Glutamatergic neuron (in vitro differentiated cells): ENCODE measurements around the gene OR10G3. TPM values are rescaled to one million over a fixed set of nuclear protein-coding genes. Genes with fewer than 3 reads are reported as not detected.

Source experiments
- DNase-seq: peaks from one replicate; pipeline ENCODE4 v3.0.0; 2022
- H3K27ac Mint-ChIP-seq: one replicate; pipeline ENCODE4 v1.8.0; 2020; ENCODE audit warnings: mild to moderate bottlenecking, mixed read lengths, inconsistent platforms; ENCODE audit not compliant: unreplicated experiment
- H3K27me3 Mint-ChIP-seq: one replicate; pipeline ENCODE4 v1.8.0; 2020; ENCODE audit warnings: mild to moderate bottlenecking, moderate library complexity, mixed read lengths, inconsistent platforms; ENCODE audit not compliant: unreplicated experiment
- H3K36me3 Mint-ChIP-seq: one replicate; pipeline ENCODE4 v1.8.0; 2020; ENCODE audit warnings: mild to moderate bottlenecking, mixed read lengths, inconsistent platforms; ENCODE audit not compliant: unreplicated experiment
- H3K4me1 Mint-ChIP-seq: one replicate; pipeline ENCODE4 v1.8.0; 2020; ENCODE audit warnings: mild to moderate bottlenecking, low read depth, mixed read lengths, inconsistent platforms; ENCODE audit not compliant: unreplicated experiment
- H3K4me3 Mint-ChIP-seq: one replicate; pipeline ENCODE4 v1.8.0; 2020; ENCODE audit warnings: mild to moderate bottlenecking, mixed read lengths, inconsistent platforms; ENCODE audit not compliant: unreplicated experiment
- H3K9me3 Mint-ChIP-seq: one replicate; pipeline ENCODE4 v1.8.0; 2020; ENCODE audit warnings: mild to moderate bottlenecking, moderate library complexity, mixed read lengths, inconsistent platforms; ENCODE audit not compliant: unreplicated experiment
- CTCF ChIP-seq: fragments of 200-600 bp; sonication (generic); IDR thresholded peaks from one replicate; pipeline ENCODE4 v1.5.0; 2021; ENCODE audit not compliant: partially characterized antibody, unreplicated experiment
- total RNA-seq: library from RNA; stranded (reverse); fragmentation: NEBNext Ultra II Directional; extraction: Animal tissue kit (Norgen Biotek cat#: 25700); gene quantifications from one replicate; pipeline ENCODE4 v1.2.1, GENCODE V29; 2021; ENCODE audit not compliant: unreplicated experiment

OR10G3 gene
- total RNA-seq, 1 donor from 2014 or later, result not detected

- Mint-ChIP-seq H3K27ac (no peak overlapping the region), H3K4me1 (no peaks in the 10 kb centered on the region), H3K27me3 (no peaks in the 10 kb centered on the region), H3K9me3 (peaks cover 10% of the 10 kb centered on the region), H3K36me3 (peaks cover 14% of the 10 kb centered on the region), H3K4me3 (no peak overlapping the region)
- TF ChIP-seq CTCF, result no peak
- DNase-seq, result no peak
Measured at GRCh38 chr14:21589317-21589716, 9.4 kb upstream of the OR10G3 start.

GRCh38 chr14:21575661-21576060 lies 4.2 kb downstream of the OR10G3 start:
- H3K36me3 Mint-ChIP-seq, result peaks cover 8% of the 10 kb centered on the region
- peaks cover 10% of the 10 kb centered on the region for H3K9me3 Mint-ChIP-seq
- H3K27me3 Mint-ChIP-seq, result peaks cover 4% of the 10 kb centered on the region
- no peak for DNase-seq
- no peak for TF ChIP-seq CTCF
- no peak overlapping the region for H3K27ac Mint-ChIP-seq
- no peaks in the 10 kb centered on the region for H3K4me1 Mint-ChIP-seq
- no peak overlapping the region for H3K4me3 Mint-ChIP-seq

DNA sequence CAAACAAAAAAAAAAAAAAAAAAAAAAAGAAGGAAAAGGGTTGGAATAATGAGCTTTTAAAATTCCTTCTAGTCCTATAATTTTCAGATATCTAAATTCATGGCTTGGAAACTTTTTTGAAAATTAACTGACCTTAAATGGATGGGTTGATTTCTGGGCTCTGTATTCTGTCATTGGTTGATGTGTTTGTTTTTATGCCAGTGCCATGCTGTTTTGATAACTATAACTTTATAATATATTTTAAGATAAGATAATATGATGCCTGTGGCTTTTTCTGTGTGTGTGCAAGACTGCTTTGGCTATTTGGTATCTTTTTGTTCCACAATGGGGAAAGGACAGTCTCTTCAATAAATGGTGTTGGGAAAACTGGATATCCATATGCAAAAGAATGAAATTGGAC lies 7.3 kb downstream of the OR10G3 start:
- peaks cover 8% of the 10 kb centered on the region for H3K36me3 Mint-ChIP-seq
- no peaks in the 10 kb centered on the region for H3K4me1 Mint-ChIP-seq
- H3K27ac Mint-ChIP-seq, result no peak overlapping the region
- peaks cover 7% of the 10 kb centered on the region for H3K27me3 Mint-ChIP-seq
- no peak for DNase-seq
- H3K9me3 Mint-ChIP-seq, result peaks cover 10% of the 10 kb centered on the region
- no peak overlapping the region for H3K4me3 Mint-ChIP-seq
- no peak for TF ChIP-seq CTCF

DNA sequence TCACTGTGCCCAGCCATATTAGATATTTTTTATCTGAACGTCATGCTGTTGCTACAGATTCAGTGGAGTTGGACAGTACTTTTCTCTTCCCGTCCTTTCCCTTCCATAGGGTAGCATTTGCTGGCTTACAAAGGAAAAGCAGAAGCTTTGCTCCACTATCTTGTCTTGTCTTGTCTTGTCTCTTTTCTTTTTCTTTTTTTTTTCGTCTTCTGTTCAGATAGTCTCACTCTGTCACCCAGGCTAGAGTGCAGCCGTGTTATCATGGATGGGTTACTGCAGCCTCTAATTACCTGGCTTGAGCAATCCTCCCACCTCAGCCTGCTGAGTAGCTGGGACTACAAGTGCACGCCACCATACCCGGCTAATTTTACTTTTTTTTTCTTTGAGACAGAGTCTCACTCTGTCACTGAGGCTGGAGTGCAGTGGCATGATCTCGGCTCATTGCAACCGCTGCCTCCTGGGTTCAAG lies 21.1 kb downstream of the OR10G3 start:
- H3K27ac Mint-ChIP-seq, result no peak overlapping the region
- no peak for TF ChIP-seq CTCF
- DNase-seq, result no peak
- H3K9me3 Mint-ChIP-seq, result no peaks in the 10 kb centered on the region
- peaks cover 3% of the 10 kb centered on the region for H3K4me1 Mint-ChIP-seq
- H3K27me3 Mint-ChIP-seq, result peaks cover 2% of the 10 kb centered on the region
- no peak overlapping the region for H3K4me3 Mint-ChIP-seq
- no peaks in the 10 kb centered on the region for H3K36me3 Mint-ChIP-seq

DNA sequence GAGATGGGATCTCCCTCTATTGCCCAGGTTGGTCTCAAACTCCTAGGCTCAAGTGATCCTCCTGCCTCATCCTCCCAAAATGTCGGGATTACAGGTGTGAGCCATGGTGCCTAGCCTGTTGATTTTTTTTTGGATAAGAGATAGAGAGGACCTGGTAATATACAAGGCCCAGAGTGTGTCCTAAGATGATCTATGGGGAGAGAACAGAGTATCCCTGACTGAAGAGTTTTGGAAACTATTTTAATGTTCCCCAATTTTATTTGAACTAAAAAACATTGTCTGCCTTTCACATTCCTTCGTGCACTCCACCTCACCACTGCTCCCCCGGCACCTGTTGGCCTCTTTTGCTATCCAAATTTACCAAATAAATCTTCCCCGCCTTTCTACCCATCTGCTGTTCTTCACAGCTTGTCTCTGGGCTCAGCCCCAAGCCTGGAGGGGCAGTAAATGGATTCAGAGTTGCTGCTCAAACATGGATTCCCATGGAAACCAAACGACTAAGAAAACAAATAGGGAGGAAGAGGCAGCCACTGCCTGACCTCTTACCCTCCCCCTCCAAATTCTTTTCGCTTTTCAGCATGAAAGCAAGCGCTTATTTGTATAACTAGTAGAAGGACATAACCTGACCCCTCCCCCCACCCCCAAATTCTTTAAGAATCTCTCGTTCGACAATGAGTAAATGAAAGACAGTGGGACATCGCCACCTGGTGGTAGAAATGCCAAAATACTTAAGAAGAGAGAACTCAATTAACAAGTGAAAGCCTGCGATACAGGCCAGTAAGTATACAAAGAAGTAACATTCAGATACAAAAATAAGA lies 22.6 kb downstream of the OR10G3 start:
- Mint-ChIP-seq H3K36me3 (no peaks in the 10 kb centered on the region), H3K4me3 (peak overlapping the region; percentile 65), H3K27ac (no peak overlapping the region), H3K9me3 (no peaks in the 10 kb centered on the region), H3K27me3 (peaks cover 2% of the 10 kb centered on the region), H3K4me1 (peaks cover 3% of the 10 kb centered on the region)
- TF ChIP-seq CTCF, result peak; percentile 89
- peak; percentile 57 for DNase-seq
